ENCODE measurements around the gene ADRM1.

ADRM1 gene

DNA sequence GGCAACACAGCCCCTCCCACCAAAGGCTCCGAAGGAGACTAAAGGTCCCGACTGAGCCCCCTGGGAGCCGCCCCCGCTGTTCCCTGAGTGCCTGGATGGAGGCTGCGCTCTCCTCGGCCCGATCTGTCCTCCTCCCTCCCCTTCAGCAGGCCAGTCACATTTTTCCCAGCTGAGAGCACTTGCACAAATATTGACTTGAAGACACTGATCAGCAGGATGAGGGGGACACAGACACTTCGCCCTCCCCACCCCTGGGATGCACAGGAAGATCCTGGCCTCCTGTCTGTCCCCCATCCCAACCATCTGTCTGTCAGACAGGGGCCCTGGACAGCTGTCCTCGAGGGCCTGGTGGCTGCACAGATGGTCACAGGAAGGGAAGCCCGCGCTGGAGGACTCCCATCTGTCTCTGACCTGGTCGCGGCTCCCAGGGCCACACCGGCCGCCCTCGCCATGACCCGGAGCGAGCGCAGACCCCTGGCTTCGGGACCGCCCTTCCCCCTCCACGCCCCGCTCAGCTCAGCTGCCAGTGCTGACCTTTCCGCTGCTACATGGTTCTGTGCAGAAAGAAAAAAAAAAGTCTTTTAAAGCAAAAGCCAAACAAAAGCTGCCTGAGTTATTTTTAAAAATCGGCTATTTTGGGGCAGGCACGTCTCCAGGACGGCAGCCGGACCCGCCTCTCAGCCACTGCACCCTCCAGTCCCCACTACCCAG is 53.2 kb downstream of the ADRM1 start:
- no peak for DNase-seq (ENCODE audit: low read depth in 2 of 2)

DNA sequence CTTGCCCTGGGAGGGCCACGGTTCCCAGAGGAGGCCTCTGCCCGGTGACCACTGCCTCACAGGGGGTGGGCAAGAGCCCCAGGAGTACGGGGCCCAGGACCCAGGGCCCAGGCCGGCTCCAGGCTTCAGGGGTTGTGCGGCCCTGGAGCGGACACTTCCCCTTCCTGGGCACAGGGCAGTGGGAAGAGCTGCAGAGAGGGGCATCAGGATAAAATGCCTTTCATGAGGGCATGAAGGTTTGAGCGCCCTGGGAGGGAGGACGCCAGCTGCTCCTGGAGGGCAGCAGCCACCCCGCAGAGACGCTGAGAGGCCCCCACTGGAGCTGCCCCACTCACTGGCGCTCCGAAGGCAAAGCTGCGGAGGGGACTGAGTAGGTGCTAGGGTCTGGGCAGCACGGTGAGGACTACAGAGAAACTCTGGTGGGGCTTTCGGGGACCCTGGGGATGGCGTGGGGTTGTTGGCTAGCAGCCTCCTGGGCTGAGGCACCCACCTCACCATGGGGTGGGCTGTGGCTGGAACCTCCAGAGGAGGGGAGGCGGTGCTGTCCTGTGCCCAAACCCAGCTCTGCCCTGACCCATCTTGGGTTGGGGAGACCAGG is 53.9 kb downstream of the ADRM1 start:
- DNase-seq (ENCODE audit: low read depth in 2 of 2), result no peak

DNA sequence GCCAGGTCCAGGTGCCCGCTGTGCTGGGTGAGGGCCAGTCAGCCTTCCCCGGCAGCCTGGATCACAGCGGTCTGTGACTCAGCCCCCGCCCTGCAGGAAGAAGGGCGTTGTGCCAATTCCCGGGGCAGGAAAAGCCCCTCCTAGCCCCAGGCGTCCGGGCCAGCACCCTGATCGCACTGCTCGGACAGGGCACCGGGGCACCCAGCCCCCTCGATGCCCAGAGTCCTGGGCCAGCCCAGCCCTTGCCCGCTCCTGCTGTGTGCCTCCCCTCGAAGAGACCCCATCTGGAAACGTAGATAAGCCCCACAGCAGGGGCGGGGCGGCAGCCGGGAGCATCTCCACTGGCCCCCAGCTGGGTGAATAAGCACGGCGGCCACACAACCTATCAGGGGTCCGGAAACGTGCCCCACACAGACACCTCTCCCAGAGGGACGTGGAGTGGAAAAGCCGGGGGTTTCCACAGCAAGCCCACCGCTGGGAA is 54.4 kb downstream of the ADRM1 start:
- no peak for DNase-seq (ENCODE audit: low read depth in 2 of 2)

DNA sequence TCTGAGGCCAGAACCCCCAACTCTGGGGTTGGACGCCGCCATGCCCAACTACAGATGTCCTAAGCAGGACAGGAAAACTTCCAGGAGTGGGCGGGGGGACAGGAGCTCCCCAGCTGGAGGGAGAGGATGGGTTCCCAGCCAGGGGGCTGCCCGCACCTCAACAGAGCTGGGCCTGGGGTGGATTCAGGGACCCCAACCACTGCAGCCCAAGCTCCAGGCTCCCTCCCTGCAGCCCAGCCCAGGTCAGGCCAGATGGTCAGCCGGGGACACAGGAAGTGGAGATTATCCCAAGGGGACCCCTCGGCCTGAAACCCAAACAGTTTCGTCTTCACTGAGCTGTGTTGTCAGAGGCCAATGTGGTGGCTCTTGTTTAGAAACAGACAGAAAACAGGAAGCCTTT is 54.9 kb downstream of the ADRM1 start:
- DNase-seq (ENCODE audit: low read depth in 2 of 2), result no peak
